Ishikawa (cell line): ENCODE results near the gene PCBP4.

ENCODE experiments used
- CEBPB ChIP-seq: IDR thresholded peaks from 2 replicates; pipeline ENCODE4 v1.6.1; 2012
- CREB1 ChIP-seq: IDR thresholded peaks from 2 replicates; pipeline ENCODE4 v1.6.1; 2012; ENCODE audit warnings: low read depth
- EGR1 ChIP-seq: IDR thresholded peaks from 2 replicates; pipeline ENCODE4 v1.6.1; 2012
- EP300 ChIP-seq: IDR thresholded peaks from 2 replicates; pipeline ENCODE4 v1.6.1; 2012; ENCODE audit warnings: borderline replicate concordance
- FOXM1 ChIP-seq: IDR thresholded peaks from 2 replicates; pipeline ENCODE4 v1.6.1; 2012; ENCODE audit warnings: low read depth, borderline replicate concordance
- NFIC ChIP-seq: IDR thresholded peaks from 2 replicates; pipeline ENCODE4 v1.6.1; 2012
- RAD21 ChIP-seq: IDR thresholded peaks from 2 replicates; pipeline ENCODE4 v1.6.1; 2012; ENCODE audit warnings: low read depth
- TAF1 ChIP-seq: IDR thresholded peaks from 2 replicates; pipeline ENCODE4 v1.6.1; 2012; ENCODE audit warnings: low read depth, mild to moderate bottlenecking
- TCF12 ChIP-seq: IDR thresholded peaks from 2 replicates; pipeline ENCODE4 v1.6.1; 2012; ENCODE audit warnings: low read depth
- TEAD4 ChIP-seq: IDR thresholded peaks from 2 replicates; pipeline ENCODE4 v1.6.1; 2012
- YY1 ChIP-seq: IDR thresholded peaks from 2 replicates; pipeline ENCODE4 v1.6.1; 2012; ENCODE audit warnings: low read depth
- ZBTB7A ChIP-seq: IDR thresholded peaks from 2 replicates; pipeline ENCODE4 v1.6.1; 2012; ENCODE audit warnings: low read depth
- TF ChIP-seq, protein P1 (sequence below): IDR thresholded peaks from 2 replicates; pipeline ENCODE4 v1.6.1; 2012
- TF ChIP-seq, protein P2 (sequence below): IDR thresholded peaks from 2 replicates; pipeline ENCODE4 v1.6.1; 2012; ENCODE audit warnings: low read depth, mild to moderate bottlenecking
- TF ChIP-seq, protein P3 (sequence below): IDR thresholded peaks from 2 replicates; pipeline ENCODE4 v1.6.1; 2012

Gene PCBP4

DNA sequence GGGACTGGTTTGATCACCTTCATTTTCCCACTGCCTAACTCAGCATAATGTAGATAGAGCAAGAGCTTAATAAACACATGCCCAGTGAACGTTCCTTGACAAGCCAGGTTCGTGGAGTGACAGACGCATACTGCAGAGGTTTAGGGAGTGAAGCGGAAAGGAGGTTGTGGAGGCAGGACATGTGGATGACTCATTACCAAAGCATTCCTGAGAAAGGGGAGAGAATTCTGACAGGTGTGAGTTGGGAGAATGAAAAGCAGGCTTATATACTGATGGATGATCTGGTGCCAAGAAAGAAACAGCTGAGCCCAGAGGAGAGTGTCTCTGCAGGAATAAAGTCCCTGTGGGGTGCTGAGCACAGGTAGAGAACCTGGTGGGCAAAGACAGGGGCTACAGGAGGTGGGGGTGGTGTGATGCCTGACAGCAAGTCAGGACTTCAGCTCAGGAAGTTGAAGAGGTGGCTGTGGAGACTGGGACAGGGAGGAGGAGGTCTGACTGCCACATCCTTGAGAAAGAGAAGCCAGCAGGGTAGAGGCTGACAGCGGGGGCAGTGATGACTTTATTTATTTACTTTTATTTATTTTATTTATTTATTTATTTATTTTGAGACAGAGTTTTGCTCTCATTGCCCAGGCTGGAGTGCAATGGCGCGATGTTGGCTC is 30.8 kb upstream of the PCBP4 start:
- TF ChIP-seq EGR1 (no peak), TEAD4 (peak; percentile 82), NFIC (peak; percentile 36; the same call in 1 of the 2 replicates)

DNA sequence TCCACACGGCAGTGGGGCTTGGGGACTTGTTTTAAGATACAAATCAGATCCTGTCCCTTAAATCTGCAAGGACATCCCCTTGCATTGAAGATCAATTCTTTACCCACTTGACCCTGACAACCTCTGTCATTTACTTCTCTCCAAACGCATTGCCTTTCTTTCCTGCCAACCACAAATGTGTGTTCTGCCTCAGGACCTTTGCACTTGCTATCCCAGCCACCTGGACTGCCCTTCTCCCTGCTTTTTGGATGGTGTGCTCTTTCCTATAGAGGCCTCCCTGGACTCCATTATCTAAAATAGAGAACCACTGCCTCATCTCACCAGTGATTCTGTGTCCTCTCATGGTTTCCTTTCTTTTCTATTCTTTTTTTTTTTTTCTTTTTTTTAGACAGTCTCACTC is 29.9 kb upstream of the PCBP4 start:
- TF ChIP-seq RAD21, result no peak
- TF ChIP-seq, protein P1, sequence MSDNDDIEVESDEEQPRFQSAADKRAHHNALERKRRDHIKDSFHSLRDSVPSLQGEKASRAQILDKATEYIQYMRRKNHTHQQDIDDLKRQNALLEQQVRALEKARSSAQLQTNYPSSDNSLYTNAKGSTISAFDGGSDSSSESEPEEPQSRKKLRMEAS, result no peak
- no peak for TF ChIP-seq TEAD4
- no peak for TF ChIP-seq EP300
- TF ChIP-seq EGR1, result no peak
- no peak for TF ChIP-seq NFIC
- no peak for TF ChIP-seq TAF1
- TF ChIP-seq YY1, result no peak

DNA sequence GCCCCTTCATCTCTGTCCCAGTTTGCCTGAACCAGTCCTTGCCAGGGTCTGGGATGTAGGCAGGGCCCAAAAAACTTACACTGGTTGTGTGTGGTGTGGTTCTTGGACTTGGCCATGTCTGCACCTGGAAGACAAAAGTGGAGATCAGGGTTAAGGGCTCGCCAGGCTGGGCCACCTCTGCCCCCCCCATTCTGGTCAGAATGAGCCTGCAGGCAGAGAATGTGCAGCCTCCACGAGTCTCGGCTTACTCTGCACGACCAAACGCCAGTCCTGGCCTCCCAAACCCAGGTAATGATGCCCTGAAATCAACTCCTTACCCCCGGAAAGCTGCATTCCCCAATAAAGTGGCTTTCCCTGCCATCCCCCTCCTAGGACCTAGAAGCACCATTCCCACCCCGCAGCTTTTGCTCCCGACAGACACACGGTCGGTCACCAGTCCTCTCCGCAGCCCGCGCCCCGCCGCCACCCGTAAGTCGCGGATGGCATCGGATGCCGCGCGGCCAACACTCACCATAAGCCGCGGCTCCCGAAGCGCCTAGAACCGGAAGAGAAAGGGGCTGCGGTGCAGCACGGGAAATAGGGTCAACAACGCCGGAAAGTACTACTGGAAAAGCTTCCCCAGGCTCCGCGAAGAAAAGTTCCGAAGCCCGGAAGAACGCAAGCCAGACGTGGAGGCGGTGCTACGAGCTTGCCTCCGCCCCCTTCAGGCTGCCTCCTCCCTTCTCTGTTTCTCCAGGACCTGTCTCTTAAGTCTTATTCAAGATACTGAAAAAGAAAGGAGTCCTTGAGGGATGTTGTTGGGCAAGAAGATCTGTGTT is 28.3 kb upstream of the PCBP4 start, which contains the start of gene RPL29:
RPL29 (minus strand) TSS at position 550 of the 818 bp plus-strand sequence; CDS start at position 116, 434 bp downstream.
- TF ChIP-seq, protein P2, sequence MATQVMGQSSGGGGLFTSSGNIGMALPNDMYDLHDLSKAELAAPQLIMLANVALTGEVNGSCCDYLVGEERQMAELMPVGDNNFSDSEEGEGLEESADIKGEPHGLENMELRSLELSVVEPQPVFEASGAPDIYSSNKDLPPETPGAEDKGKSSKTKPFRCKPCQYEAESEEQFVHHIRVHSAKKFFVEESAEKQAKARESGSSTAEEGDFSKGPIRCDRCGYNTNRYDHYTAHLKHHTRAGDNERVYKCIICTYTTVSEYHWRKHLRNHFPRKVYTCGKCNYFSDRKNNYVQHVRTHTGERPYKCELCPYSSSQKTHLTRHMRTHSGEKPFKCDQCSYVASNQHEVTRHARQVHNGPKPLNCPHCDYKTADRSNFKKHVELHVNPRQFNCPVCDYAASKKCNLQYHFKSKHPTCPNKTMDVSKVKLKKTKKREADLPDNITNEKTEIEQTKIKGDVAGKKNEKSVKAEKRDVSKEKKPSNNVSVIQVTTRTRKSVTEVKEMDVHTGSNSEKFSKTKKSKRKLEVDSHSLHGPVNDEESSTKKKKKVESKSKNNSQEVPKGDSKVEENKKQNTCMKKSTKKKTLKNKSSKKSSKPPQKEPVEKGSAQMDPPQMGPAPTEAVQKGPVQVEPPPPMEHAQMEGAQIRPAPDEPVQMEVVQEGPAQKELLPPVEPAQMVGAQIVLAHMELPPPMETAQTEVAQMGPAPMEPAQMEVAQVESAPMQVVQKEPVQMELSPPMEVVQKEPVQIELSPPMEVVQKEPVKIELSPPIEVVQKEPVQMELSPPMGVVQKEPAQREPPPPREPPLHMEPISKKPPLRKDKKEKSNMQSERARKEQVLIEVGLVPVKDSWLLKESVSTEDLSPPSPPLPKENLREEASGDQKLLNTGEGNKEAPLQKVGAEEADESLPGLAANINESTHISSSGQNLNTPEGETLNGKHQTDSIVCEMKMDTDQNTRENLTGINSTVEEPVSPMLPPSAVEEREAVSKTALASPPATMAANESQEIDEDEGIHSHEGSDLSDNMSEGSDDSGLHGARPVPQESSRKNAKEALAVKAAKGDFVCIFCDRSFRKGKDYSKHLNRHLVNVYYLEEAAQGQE, result no peak
- TF ChIP-seq, protein P1, result peak; percentile 97
- peak; percentile 25; the same call in 1 of the 2 replicates for TF ChIP-seq EP300
- no peak for TF ChIP-seq NFIC
- TF ChIP-seq, protein P3, sequence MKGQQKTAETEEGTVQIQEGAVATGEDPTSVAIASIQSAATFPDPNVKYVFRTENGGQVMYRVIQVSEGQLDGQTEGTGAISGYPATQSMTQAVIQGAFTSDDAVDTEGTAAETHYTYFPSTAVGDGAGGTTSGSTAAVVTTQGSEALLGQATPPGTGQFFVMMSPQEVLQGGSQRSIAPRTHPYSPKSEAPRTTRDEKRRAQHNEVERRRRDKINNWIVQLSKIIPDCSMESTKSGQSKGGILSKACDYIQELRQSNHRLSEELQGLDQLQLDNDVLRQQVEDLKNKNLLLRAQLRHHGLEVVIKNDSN, result peak; percentile 55
- no peak; the same call in 1 of the 2 replicates for TF ChIP-seq EGR1
- TF ChIP-seq TEAD4, result peak; percentile 42; the same call in 1 of the 2 replicates
- TF ChIP-seq RAD21, result no peak; the same call in 1 of the 2 replicates
- no peak for TF ChIP-seq ZBTB7A
- peak; percentile 82; the same call in 1 of the 2 replicates for TF ChIP-seq TCF12
- TF ChIP-seq CREB1, result no peak; the same call in 1 of the 2 replicates
- peak; percentile 72 for TF ChIP-seq YY1
- peak; percentile 19; the same call in 1 of the 2 replicates for TF ChIP-seq FOXM1
- peak; percentile 99 for TF ChIP-seq TAF1
- TF ChIP-seq CEBPB, result no peak; the same call in 1 of the 2 replicates

DNA sequence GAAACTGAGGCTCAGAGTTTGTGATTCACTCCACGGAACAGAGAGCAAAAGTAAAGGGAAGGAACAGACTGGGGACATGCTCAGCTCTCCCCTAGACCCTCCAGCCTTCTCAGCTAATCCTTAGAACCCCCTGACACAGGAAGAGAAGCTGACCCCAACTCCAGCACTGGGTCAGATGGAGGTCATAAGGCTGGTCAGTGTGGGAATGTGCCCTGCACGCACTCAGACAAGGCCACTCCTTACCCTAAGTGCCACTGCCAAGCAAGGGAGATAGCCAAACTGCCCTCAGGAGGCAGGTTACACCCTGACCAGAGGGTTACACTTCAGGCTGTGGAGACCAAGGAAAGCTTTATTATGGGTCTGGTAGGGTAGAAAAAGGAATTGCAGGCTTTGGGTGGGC is 27.3 kb upstream of the PCBP4 start:
- TF ChIP-seq EP300 (no peak), CEBPB (no peak), EGR1 (no peak), TEAD4 (no peak), RAD21 (no peak), NFIC (no peak), YY1 (no peak), CREB1 (no peak), TAF1 (no peak), TCF12 (no peak), ZBTB7A (no peak), FOXM1 (no peak)
- TF ChIP-seq, protein P2, result no peak
- TF ChIP-seq, protein P3, result no peak
- TF ChIP-seq, protein P1, result no peak
